GM19025 (cell line): ENCODE data around the gene METRN.

ENCODE experiments used
- ATAC-seq: cut with Tn5 transposase; IDR thresholded peaks from one replicate; pipeline ENCODE4 v1.9.1; 2021; ENCODE audit warnings: mild to moderate bottlenecking, low read depth, moderate library complexity; ENCODE audit not compliant: unreplicated experiment

METRN gene

DNA sequence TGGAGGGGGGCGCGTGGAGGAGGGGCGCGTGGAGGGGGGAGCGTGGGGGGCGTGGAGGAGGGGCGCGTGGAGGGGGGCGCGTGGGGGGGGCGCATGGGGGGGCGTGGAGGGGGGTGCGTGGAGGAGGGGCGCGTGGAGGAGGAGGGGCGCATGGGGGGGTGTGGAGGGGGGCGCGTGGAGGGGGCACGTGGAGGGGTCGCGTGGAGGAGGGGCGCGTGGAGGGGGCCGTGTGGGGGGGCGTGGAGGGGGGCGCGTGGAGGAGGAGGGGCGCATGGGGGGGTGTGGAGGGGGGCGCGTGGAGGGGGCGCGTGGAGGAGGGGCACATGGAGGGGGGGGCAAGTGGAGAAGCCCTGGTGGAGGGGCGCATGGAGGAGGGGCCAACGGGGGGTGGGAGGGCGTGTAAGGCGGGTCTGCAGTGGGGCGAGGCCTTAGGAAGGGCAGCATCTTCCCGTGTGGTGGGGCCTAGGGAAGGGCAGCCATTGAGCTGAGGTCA is 52.9 kb downstream of the METRN start:
- ATAC-seq: no peak

DNA sequence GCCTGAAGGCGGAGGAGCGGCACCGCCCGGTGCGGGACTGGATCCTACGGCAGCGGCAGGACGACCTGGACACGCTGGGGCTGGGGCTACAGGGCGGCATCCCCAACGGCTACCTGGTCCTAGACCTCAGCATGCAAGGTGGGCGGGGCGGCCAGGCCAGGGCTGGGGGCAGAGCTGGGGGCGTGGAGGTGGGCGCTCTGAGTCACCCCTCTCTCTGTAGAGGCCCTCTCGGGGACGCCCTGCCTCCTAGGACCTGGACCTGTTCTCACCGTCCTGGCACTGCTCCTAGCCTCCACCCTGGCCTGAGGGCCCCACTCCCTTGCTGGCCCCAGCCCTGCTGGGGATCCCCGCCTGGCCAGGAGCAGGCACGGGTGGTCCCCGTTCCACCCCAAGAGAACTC is 53.5 kb downstream of the METRN start:
- ATAC-seq: no peak
